Activated T-cell treated with anti-CD3 and anti-CD28 coated beads, Interleukin-2, amount 50 U/mL, for 24 hours (primary cell): ENCODE results near the gene PLOD1.

Experiments used
- DNase-seq: peaks from one replicate; pipeline ENCODE4 v3.0.0-alpha.2; 2020
- H3K27ac Mint-ChIP-seq: 2 replicates; pipeline ENCODE4 v1.8.0; 2020; ENCODE audit warnings: mild to moderate bottlenecking, mixed read lengths
- H3K27me3 Mint-ChIP-seq: 2 replicates; pipeline ENCODE4 v1.8.0; 2020; ENCODE audit warnings: mixed read lengths
- H3K36me3 Mint-ChIP-seq: 2 replicates; pipeline ENCODE4 v1.8.0; 2020; ENCODE audit warnings: low read depth, mixed read lengths
- H3K4me1 Mint-ChIP-seq: 2 replicates; pipeline ENCODE4 v1.8.0; 2020; ENCODE audit warnings: low read depth, mixed read lengths
- H3K4me3 Mint-ChIP-seq: 2 replicates; pipeline ENCODE4 v1.8.0; 2020; ENCODE audit warnings: mild to moderate bottlenecking, moderate library complexity, mixed read lengths
- H3K9me3 Mint-ChIP-seq: 2 replicates; pipeline ENCODE4 v1.8.0; 2020; ENCODE audit warnings: mixed read lengths

PLOD1 gene

GRCh38 chr1:11940260-11940921 lies 5.9 kb downstream of the PLOD1 start:
- Mint-ChIP-seq H3K27me3 (no peaks in the 10 kb centered on the region), H3K27ac (no peak overlapping the region), H3K36me3 (peaks cover 12% of the 10 kb centered on the region), H3K9me3 (no peaks in the 10 kb centered on the region), H3K4me3 (no peak overlapping the region), H3K4me1 (no peaks in the 10 kb centered on the region)
- DNase-seq, result no peak

- Mint-ChIP-seq H3K36me3 (peaks cover 16% of the 10 kb centered on the region), H3K4me1 (no peaks in the 10 kb centered on the region), H3K4me3 (no peak overlapping the region), H3K27me3 (no peaks in the 10 kb centered on the region), H3K27ac (no peak overlapping the region), H3K9me3 (no peaks in the 10 kb centered on the region)
- no peak for DNase-seq
Observed at GRCh38 chr1:11942280-11942679, 7.8 kb downstream of the PLOD1 start.

GRCh38 chr1:11943619-11944018 lies 9.1 kb downstream of the PLOD1 start:
- H3K4me3 Mint-ChIP-seq, result no peak overlapping the region
- H3K4me1 Mint-ChIP-seq, result no peaks in the 10 kb centered on the region
- peaks cover 10% of the 10 kb centered on the region for H3K36me3 Mint-ChIP-seq
- no peak overlapping the region for H3K27ac Mint-ChIP-seq
- no peaks in the 10 kb centered on the region for H3K9me3 Mint-ChIP-seq
- no peak for DNase-seq
- no peaks in the 10 kb centered on the region for H3K27me3 Mint-ChIP-seq

- no peaks in the 10 kb centered on the region for H3K9me3 Mint-ChIP-seq
- DNase-seq, result no peak
- H3K36me3 Mint-ChIP-seq, result peaks cover 13% of the 10 kb centered on the region
- no peaks in the 10 kb centered on the region for H3K4me1 Mint-ChIP-seq
- no peak overlapping the region for H3K27ac Mint-ChIP-seq
- no peaks in the 10 kb centered on the region for H3K27me3 Mint-ChIP-seq
- no peak overlapping the region for H3K4me3 Mint-ChIP-seq
Observed at GRCh38 chr1:11944358-11944931, 9.9 kb downstream of the PLOD1 start.

GRCh38 chr1:11946647-11947046 lies 12.1 kb downstream of the PLOD1 start:
- H3K4me3 Mint-ChIP-seq, result no peak overlapping the region

GRCh38 chr1:11948822-11949458 lies 14.4 kb downstream of the PLOD1 start:
- DNase-seq, result no peak
- H3K4me1 Mint-ChIP-seq, result no peaks in the 10 kb centered on the region
- H3K27me3 Mint-ChIP-seq, result no peaks in the 10 kb centered on the region
- peaks cover 30% of the 10 kb centered on the region for H3K36me3 Mint-ChIP-seq
- no peak overlapping the region for H3K27ac Mint-ChIP-seq
- no peaks in the 10 kb centered on the region for H3K9me3 Mint-ChIP-seq
- no peak overlapping the region for H3K4me3 Mint-ChIP-seq

More at GRCh38 chr1:11946647-11947046, 12.1 kb downstream of the PLOD1 start:
- H3K4me1 Mint-ChIP-seq, result no peaks in the 10 kb centered on the region
- no peaks in the 10 kb centered on the region for H3K27me3 Mint-ChIP-seq
- DNase-seq, result no peak
- no peak overlapping the region for H3K27ac Mint-ChIP-seq
- H3K9me3 Mint-ChIP-seq, result no peaks in the 10 kb centered on the region
- H3K36me3 Mint-ChIP-seq, result peaks cover 25% of the 10 kb centered on the region

- no peak overlapping the region for H3K4me3 Mint-ChIP-seq
Observed at GRCh38 chr1:11951901-11952300, 17.4 kb downstream of the PLOD1 start.

GRCh38 chr1:11952455-11953109 lies 18.1 kb downstream of the PLOD1 start:
- Mint-ChIP-seq H3K27ac (no peak overlapping the region), H3K4me3 (no peak overlapping the region), H3K9me3 (no peaks in the 10 kb centered on the region), H3K4me1 (no peaks in the 10 kb centered on the region), H3K36me3 (peaks cover 34% of the 10 kb centered on the region), H3K27me3 (no peaks in the 10 kb centered on the region)
- no peak for DNase-seq

More at GRCh38 chr1:11951901-11952300, 17.4 kb downstream of the PLOD1 start:
- Mint-ChIP-seq H3K9me3 (no peaks in the 10 kb centered on the region), H3K4me1 (no peaks in the 10 kb centered on the region), H3K27me3 (no peaks in the 10 kb centered on the region), H3K36me3 (peaks cover 29% of the 10 kb centered on the region), H3K27ac (no peak overlapping the region)
- no peak for DNase-seq

- no peaks in the 10 kb centered on the region for H3K9me3 Mint-ChIP-seq
- H3K4me1 Mint-ChIP-seq, result no peaks in the 10 kb centered on the region
- no peaks in the 10 kb centered on the region for H3K27me3 Mint-ChIP-seq
- DNase-seq, result no peak
- H3K4me3 Mint-ChIP-seq, result no peak overlapping the region
- no peak overlapping the region for H3K27ac Mint-ChIP-seq
- H3K36me3 Mint-ChIP-seq, result peaks cover 39% of the 10 kb centered on the region
Observed at GRCh38 chr1:11955221-11955620, 20.7 kb downstream of the PLOD1 start.

GRCh38 chr1:11957398-11957797 lies 22.9 kb downstream of the PLOD1 start:
- H3K36me3 Mint-ChIP-seq, result peaks cover 32% of the 10 kb centered on the region
- no peak overlapping the region for H3K27ac Mint-ChIP-seq
- no peak overlapping the region for H3K4me3 Mint-ChIP-seq
- DNase-seq, result no peak
- H3K27me3 Mint-ChIP-seq, result no peaks in the 10 kb centered on the region
- no peaks in the 10 kb centered on the region for H3K9me3 Mint-ChIP-seq
- no peaks in the 10 kb centered on the region for H3K4me1 Mint-ChIP-seq

- no peaks in the 10 kb centered on the region for H3K27me3 Mint-ChIP-seq
- no peak overlapping the region for H3K4me3 Mint-ChIP-seq
- no peaks in the 10 kb centered on the region for H3K4me1 Mint-ChIP-seq
- H3K36me3 Mint-ChIP-seq, result peaks cover 30% of the 10 kb centered on the region
- no peak for DNase-seq
- no peaks in the 10 kb centered on the region for H3K9me3 Mint-ChIP-seq
- no peak overlapping the region for H3K27ac Mint-ChIP-seq
Observed at GRCh38 chr1:11957897-11958296, 23.4 kb downstream of the PLOD1 start.

GRCh38 chr1:11960276-11960675 lies 25.8 kb downstream of the PLOD1 start:
- H3K27me3 Mint-ChIP-seq, result no peaks in the 10 kb centered on the region
- peaks cover 47% of the 10 kb centered on the region for H3K36me3 Mint-ChIP-seq
- H3K9me3 Mint-ChIP-seq, result no peaks in the 10 kb centered on the region
- no peak overlapping the region for H3K4me3 Mint-ChIP-seq
- H3K27ac Mint-ChIP-seq, result no peak overlapping the region
- H3K4me1 Mint-ChIP-seq, result no peaks in the 10 kb centered on the region
- no peak for DNase-seq

GRCh38 chr1:11960715-11961114 lies 26.2 kb downstream of the PLOD1 start:
- Mint-ChIP-seq H3K27me3 (no peaks in the 10 kb centered on the region), H3K9me3 (no peaks in the 10 kb centered on the region), H3K4me1 (no peaks in the 10 kb centered on the region), H3K36me3 (peaks cover 48% of the 10 kb centered on the region), H3K27ac (no peak overlapping the region), H3K4me3 (no peak overlapping the region)
- no peak for DNase-seq

GRCh38 chr1:11961230-11961629 lies 26.7 kb downstream of the PLOD1 start:
- no peak overlapping the region for H3K27ac Mint-ChIP-seq

GRCh38 chr1:11963622-11964021 lies 29.1 kb downstream of the PLOD1 start:
- Mint-ChIP-seq H3K4me3 (no peak overlapping the region), H3K36me3 (peaks cover 45% of the 10 kb centered on the region), H3K9me3 (no peaks in the 10 kb centered on the region), H3K27ac (no peak overlapping the region), H3K4me1 (no peaks in the 10 kb centered on the region), H3K27me3 (no peaks in the 10 kb centered on the region)
- DNase-seq, result no peak

More at GRCh38 chr1:11961230-11961629, 26.7 kb downstream of the PLOD1 start:
- no peak overlapping the region for H3K4me3 Mint-ChIP-seq
- no peak for DNase-seq
- no peaks in the 10 kb centered on the region for H3K9me3 Mint-ChIP-seq
- H3K4me1 Mint-ChIP-seq, result no peaks in the 10 kb centered on the region
- H3K27me3 Mint-ChIP-seq, result no peaks in the 10 kb centered on the region
- H3K36me3 Mint-ChIP-seq, result peaks cover 52% of the 10 kb centered on the region
